ENCODE results near the gene FAM234B. TPM values are rescaled to one million over a fixed set of nuclear protein-coding genes. Genes with fewer than 3 reads are reported as not detected.
A peak's percentile ranks its signal among the peaks of the same experiment; 100 is the strongest.

Gene FAM234B
- total and polyA plus RNA-seq, 2 of the 8 experiments (the other 6 are each of a cell fraction or from before 2014, with no cell fraction given) = 12.5 to 29.1 TPM

DNA sequence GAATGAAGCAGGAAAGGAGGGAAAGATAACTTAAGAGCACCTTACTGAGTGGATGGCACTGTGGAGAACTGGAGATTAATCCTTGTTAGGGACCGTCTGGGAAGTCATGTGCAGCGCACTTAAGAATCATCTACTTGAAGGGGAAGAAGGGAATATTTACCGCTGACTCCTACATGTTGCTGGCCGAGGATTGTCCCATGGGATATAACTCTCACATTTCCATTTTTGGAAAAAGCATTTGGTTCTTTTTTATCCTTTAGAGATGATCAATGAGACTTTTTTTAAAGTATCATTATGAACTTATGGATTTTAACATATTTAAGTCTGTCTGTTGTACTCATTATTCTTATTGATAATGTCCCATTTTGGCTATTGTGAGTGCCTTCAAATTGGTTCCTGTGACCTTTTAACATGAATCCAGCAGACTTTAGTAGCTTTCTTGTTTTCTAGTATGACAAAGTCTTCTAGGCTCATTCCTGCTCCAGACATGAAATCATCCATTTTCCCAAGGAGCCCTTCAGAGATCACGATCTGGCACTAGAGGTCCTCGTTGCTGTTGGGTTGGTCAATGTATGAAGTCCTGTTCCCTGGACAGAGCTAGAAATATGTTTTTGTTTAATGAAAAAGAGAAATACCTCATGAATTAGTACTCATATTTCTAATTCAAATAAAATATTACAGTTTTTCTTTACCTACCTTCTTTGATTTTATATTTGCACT lies 20.2 kb upstream of the FAM234B start:
- Histone ChIP-seq H3K27ac (ENCODE audit: low read depth, low read length) (no peak overlapping the region), H3K79me1 (ENCODE audit: low read depth, low read length) (no peaks in the 10 kb centered on the region), H2BK5ac (ENCODE audit: low read depth, low read length) (no peak overlapping the region), H2BK12ac (ENCODE audit: low read depth, low read length) (no peak overlapping the region), H3K9ac (replicated peaks in 1 of 4; ENCODE audit: extremely low read depth in 1 of 4, low read depth in 3 of 4, low read length in 3 of 4) (no peak overlapping the region), H3K4me3 (ENCODE audit: extremely low read depth in 1 of 4, insufficient read depth in 2 of 4, low read depth in 3 of 4, low read length in 4 of 4) (no peak overlapping the region), H3K56ac (replicated peaks; ENCODE audit: insufficient read length, low read depth, low read length) (no peak overlapping the region), H2AK5ac (ENCODE audit: low read depth, low read length) (no peak overlapping the region), H4K91ac (replicated peaks; ENCODE audit: insufficient read length, low read length) (no peak overlapping the region), H3K23ac (ENCODE audit: insufficient read length) (no peak overlapping the region), H4K8ac (ENCODE audit: extremely low read depth, insufficient read depth, low read length) (no peak overlapping the region), H2BK20ac (ENCODE audit: low read length) (no peak overlapping the region), H2AFZ (ENCODE audit: low read length) (no peak overlapping the region), H2BK120ac (replicated peaks; ENCODE audit: low read depth, low read length) (no peak overlapping the region), H2BK15ac (ENCODE audit: low read length) (no peak overlapping the region), H3K18ac (ENCODE audit: extremely low read depth, low read length) (no peak overlapping the region), H3K9me3 (ENCODE audit: insufficient read depth in 2 of 2, low read depth in 1 of 2, low read length in 1 of 2) (no peaks in the 10 kb centered on the region), H3K4me1 (replicated peaks in 1 of 4; ENCODE audit: control insufficient read depth in 3 of 4, insufficient read depth in 4 of 4, low read length in 3 of 4) (peaks cover 0 to 3% (median 1%) of the 10 kb centered on the region in 4 experiments; a peak in 2 of 7 replicates), H3K36me3 (ENCODE audit: control insufficient read depth in 2 of 4, insufficient read depth in 4 of 4, low read length in 3 of 4) (no peaks in the 10 kb centered on the region), H3K23me2 (ENCODE audit: low read depth, low read length) (no peaks in the 10 kb centered on the region), H3K4ac (replicated peaks; ENCODE audit: insufficient read length, low read depth, low read length) (no peak overlapping the region), H3K79me2 (ENCODE audit: control insufficient read depth in 1 of 2, insufficient read depth in 2 of 2, low read length in 2 of 2) (no peaks in the 10 kb centered on the region), H3K4me2 (ENCODE audit: insufficient read depth in 1 of 2, low read depth in 2 of 2, low read length in 2 of 2) (no peak overlapping the region), H3K27me3 (replicated peaks in 1 of 4; ENCODE audit: control insufficient read depth in 3 of 4, extremely low read depth in 1 of 4, insufficient read depth in 3 of 4, low read length in 3 of 4) (no peaks in the 10 kb centered on the region), H3K14ac (ENCODE audit: insufficient read length) (no peak overlapping the region), H4K20me1 (replicated peaks in 1 of 2; ENCODE audit: control insufficient read depth in 1 of 2, insufficient read depth in 2 of 2, low read length in 2 of 2) (no peaks in the 10 kb centered on the region), H4K5ac (ENCODE audit: insufficient read length, low read depth, low read length) (no peak overlapping the region)
- FAIRE-seq (no peak), DNase-seq (ENCODE audit: low read depth in 1 of 2, low spot score in 2 of 2) (peak in 1 of 2 experiments; percentile 2)
- POLR2A ChIA-PET (ENCODE audit: partially characterized antibody) = interaction anchor here (0.7 kb wide), 1 partner anchor 11 kb away, joined by 3 read pairs; no protein-coding TSS in a partner anchor
- 88% methylated on average over 6 of the region's 6 CpGs; no CpG with 5 or more reads in 1 of the 2 experiments for WGBS, 2 experiments (ENCODE audit: extremely low coverage in 1 of 2, insufficient coverage in 1 of 2, insufficient read length in 1 of 2, insufficient replicate concordance in 2 of 2, low coverage in 1 of 2, low lambda C conversion rate in 2 of 2, missing lambda C conversion rate in 1 of 2)
- CTCF ChIA-PET (ENCODE audit: partially characterized antibody) = interaction anchor here (0.7 to 2.0 kb wide), 5 partner anchors 31 to 948 kb away, joined by 3 to 7 read pairs (median 3); no protein-coding TSS in a partner anchor
- TF ChIP-seq KDM5A (IDR thresholded peaks at IDR 0.05; ENCODE audit: low read length) (no peak), SIN3A (conservative IDR thresholded peaks at IDR 0.05 in 1 of 2, IDR thresholded peaks at IDR 0.05 in 1 of 2; ENCODE audit: low read depth in 1 of 2, low read length in 2 of 2) (no peak), RAD21 (IDR thresholded peaks at IDR 0.05 in 1 of 2, conservative IDR thresholded peaks at IDR 0.05 in 1 of 2; ENCODE audit: low read depth in 2 of 2, low read length in 2 of 2) (no peak), SP4 (IDR thresholded peaks at IDR 0.05; ENCODE audit: low read length) (no peak), KDM4A (IDR thresholded peaks at IDR 0.05; ENCODE audit: low read depth, low read length, severe bottlenecking) (no peak), SP2 (IDR thresholded peaks at IDR 0.05; ENCODE audit: low read length) (no peak), POLR2A (IDR thresholded peaks at IDR 0.05; ENCODE audit: control extremely low read depth in 1 of 2, low read depth in 2 of 2, low read length in 2 of 2) (no peak), SIX5 (IDR thresholded peaks at IDR 0.05; ENCODE audit: low read depth, low read length) (no peak), BACH1 (IDR thresholded peaks at IDR 0.05; ENCODE audit: low read length) (no peak), GABPA (IDR thresholded peaks at IDR 0.05; ENCODE audit: borderline replicate concordance, insufficient read depth, low read length) (no peak)
- TF ChIP-seq, protein P1, sequence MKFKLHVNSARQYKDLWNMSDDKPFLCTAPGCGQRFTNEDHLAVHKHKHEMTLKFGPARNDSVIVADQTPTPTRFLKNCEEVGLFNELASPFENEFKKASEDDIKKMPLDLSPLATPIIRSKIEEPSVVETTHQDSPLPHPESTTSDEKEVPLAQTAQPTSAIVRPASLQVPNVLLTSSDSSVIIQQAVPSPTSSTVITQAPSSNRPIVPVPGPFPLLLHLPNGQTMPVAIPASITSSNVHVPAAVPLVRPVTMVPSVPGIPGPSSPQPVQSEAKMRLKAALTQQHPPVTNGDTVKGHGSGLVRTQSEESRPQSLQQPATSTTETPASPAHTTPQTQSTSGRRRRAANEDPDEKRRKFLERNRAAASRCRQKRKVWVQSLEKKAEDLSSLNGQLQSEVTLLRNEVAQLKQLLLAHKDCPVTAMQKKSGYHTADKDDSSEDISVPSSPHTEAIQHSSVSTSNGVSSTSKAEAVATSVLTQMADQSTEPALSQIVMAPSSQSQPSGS (IDR thresholded peaks at IDR 0.05; ENCODE audit: low read length) = no peak
